WERI-Rb-1 (cell line): ENCODE measurements around the gene HSPB6.
"Not testable (repeated sequence)": the region's sequence is repeated elsewhere in the genome, so short reads cannot be mapped to it uniquely, and the experiment has no call there.

ENCODE experiments used
- DNase-seq: peaks from one replicate; pipeline ENCODE4 v3.0.0-alpha.2; 2020
- H3K27ac ChIP-seq: fragments of 250-450 bp; sonication (Bioruptor Pico); 2 replicates; pipeline ENCODE4 v1.5.1; 2020; ENCODE audit warnings: mild to moderate bottlenecking, moderate library complexity
- H3K27me3 ChIP-seq: fragments of 250-450 bp; sonication (Bioruptor Pico); 2 replicates; pipeline ENCODE4 v1.5.1; 2021; ENCODE audit warnings: mild to moderate bottlenecking, low read depth, moderate library complexity; ENCODE audit not compliant: insufficient read depth, severe bottlenecking
- H3K36me3 ChIP-seq: fragments of 250-450 bp; sonication (Bioruptor Pico); 2 replicates; pipeline ENCODE4 v1.5.1; 2020; ENCODE audit warnings: mild to moderate bottlenecking, moderate library complexity
- H3K4me3 ChIP-seq: 2 replicates; pipeline ENCODE4 v1.5.1; 2011; ENCODE audit warnings: low read depth, mild to moderate bottlenecking, control low read depth, low read length
- H3K9me3 ChIP-seq: fragments of 250-450 bp; sonication (Bioruptor Pico); 2 replicates; pipeline ENCODE4 v1.5.1; 2021; ENCODE audit warnings: mild to moderate bottlenecking, moderate library complexity; ENCODE audit not compliant: severe bottlenecking
- CTCF ChIP-seq: IDR thresholded peaks from 2 replicates; pipeline ENCODE4 v1.5.1; 2011; ENCODE audit warnings: low read depth, mild to moderate bottlenecking, control low read depth, inconsistent platforms, low read length

Gene HSPB6

GRCh38 chr19:35796645-35797542, 40.1 kb upstream of the HSPB6 start:
- Histone ChIP-seq H3K36me3 (no peaks in the 10 kb centered on the region), H3K9me3 (no peaks in the 10 kb centered on the region), H3K27ac (no peak overlapping the region), H3K4me3 (no peak overlapping the region), H3K27me3 (no peaks in the 10 kb centered on the region)
- TF ChIP-seq CTCF = no peak
- no peak for DNase-seq

GRCh38 chr19:35795564-35795963, 38.7 kb upstream of the HSPB6 start:
- not testable (repeated sequence) for H3K27me3 ChIP-seq, H3K9me3 ChIP-seq, H3K4me3 ChIP-seq, DNase-seq, H3K27ac ChIP-seq, H3K36me3 ChIP-seq

GRCh38 chr19:35793381-35794165, 36.7 kb upstream of the HSPB6 start:
- H3K27me3 ChIP-seq = no peaks in the 10 kb centered on the region
- TF ChIP-seq CTCF = no peak
- H3K27ac ChIP-seq = no peak overlapping the region
- no peaks in the 10 kb centered on the region for H3K9me3 ChIP-seq
- peaks cover 5% of the 10 kb centered on the region; the same call in 1 of the 2 replicates for H3K36me3 ChIP-seq
- DNase-seq = no peak
- H3K4me3 ChIP-seq = no peak overlapping the region

- Histone ChIP-seq H3K36me3 (peaks cover 7% of the 10 kb centered on the region; the same call in 1 of the 2 replicates), H3K27me3 (no peaks in the 10 kb centered on the region), H3K27ac (no peak overlapping the region), H3K4me3 (no peak overlapping the region), H3K9me3 (no peaks in the 10 kb centered on the region)
- no peak for TF ChIP-seq CTCF
- DNase-seq = no peak
Measured at GRCh38 chr19:35792888-35793287, 36.1 kb upstream of the HSPB6 start.

- H3K36me3 ChIP-seq = peaks cover 11% of the 10 kb centered on the region; the same call in 1 of the 2 replicates
- no peaks in the 10 kb centered on the region for H3K27me3 ChIP-seq
- no peak for TF ChIP-seq CTCF
- no peak for DNase-seq
- H3K9me3 ChIP-seq = no peaks in the 10 kb centered on the region
- H3K4me3 ChIP-seq = no peak overlapping the region
- H3K27ac ChIP-seq = no peak overlapping the region
Measured at GRCh38 chr19:35792312-35792711, 35.5 kb upstream of the HSPB6 start.

- H3K4me3 ChIP-seq = no peak overlapping the region
- H3K9me3 ChIP-seq = no peaks in the 10 kb centered on the region
- peaks cover 13% of the 10 kb centered on the region; the same call in 1 of the 2 replicates for H3K36me3 ChIP-seq
- no peak for TF ChIP-seq CTCF
- no peak for DNase-seq
- no peak overlapping the region for H3K27ac ChIP-seq
- no peaks in the 10 kb centered on the region for H3K27me3 ChIP-seq
Measured at GRCh38 chr19:35791814-35792279, 35.0 kb upstream of the HSPB6 start.
